ENCODE measurements around the gene AQP6.

Gene AQP6

GRCh38 chr12:49972641-49973360, at the start of gene AQP6:
Gene AQP6, plus strand, starts transcription at chr12:49972947. Its CDS starts 227 bp downstream, at chr12:49973174.
- DNase-seq (ENCODE audit: low spot score): no peak
- no peak for FAIRE-seq

- no peak for DNase-seq (ENCODE audit: low spot score)
- FAIRE-seq: no peak
Measured at GRCh38 chr12:49923035-49923644, 49.6 kb upstream of the AQP6 start.

GRCh38 chr12:49923880-49924556, 48.7 kb upstream of the AQP6 start:
- no peak for DNase-seq (ENCODE audit: low spot score)

GRCh38 chr12:49924628-49925246, 48.0 kb upstream of the AQP6 start:
- FAIRE-seq (no peak), DNase-seq (ENCODE audit: low spot score) (no peak)

More at GRCh38 chr12:49923880-49924556, 48.7 kb upstream of the AQP6 start:
- FAIRE-seq: no peak

GRCh38 chr12:49925433-49926204, 47.1 kb upstream of the AQP6 start:
- FAIRE-seq (peak; percentile 90), DNase-seq (ENCODE audit: low spot score) (no peak)

GRCh38 chr12:49928471-49928870, 44.3 kb upstream of the AQP6 start:
- FAIRE-seq (no peak), DNase-seq (ENCODE audit: low spot score) (no peak)

- DNase-seq (ENCODE audit: low spot score) (no peak), FAIRE-seq (no peak)
Measured at GRCh38 chr12:49929581-49929980, 43.2 kb upstream of the AQP6 start.

GRCh38 chr12:49930515-49931288, 42.0 kb upstream of the AQP6 start:
- DNase-seq (ENCODE audit: low spot score): no peak

GRCh38 chr12:49932023-49932422, 40.7 kb upstream of the AQP6 start:
- no peak for FAIRE-seq
- DNase-seq (ENCODE audit: low spot score): no peak

More at GRCh38 chr12:49930515-49931288, 42.0 kb upstream of the AQP6 start:
- no peak for FAIRE-seq

GRCh38 chr12:49932533-49933130, 40.1 kb upstream of the AQP6 start:
- FAIRE-seq: no peak
- no peak for DNase-seq (ENCODE audit: low spot score)

- DNase-seq (ENCODE audit: low spot score): no peak
- FAIRE-seq: no peak
Measured at GRCh38 chr12:49933796-49934195, 39.0 kb upstream of the AQP6 start.

GRCh38 chr12:49934505-49934904, 38.2 kb upstream of the AQP6 start:
- DNase-seq (ENCODE audit: low spot score) (no peak), FAIRE-seq (no peak)

- DNase-seq (ENCODE audit: low spot score) (no peak), FAIRE-seq (no peak)
Measured at GRCh38 chr12:49936925-49937324, 35.8 kb upstream of the AQP6 start.

- FAIRE-seq (no peak), DNase-seq (ENCODE audit: low spot score) (no peak)
Measured at GRCh38 chr12:49937639-49938300, 35.0 kb upstream of the AQP6 start.

- FAIRE-seq (no peak), DNase-seq (ENCODE audit: low spot score) (no peak)
Measured at GRCh38 chr12:49939307-49939706, 33.4 kb upstream of the AQP6 start.

GRCh38 chr12:49939707-49940106, 33.0 kb upstream of the AQP6 start:
- no peak for FAIRE-seq

GRCh38 chr12:49941556-49942511, 30.9 kb upstream of the AQP6 start:
- DNase-seq (ENCODE audit: low spot score) (no peak), FAIRE-seq (no peak)

More at GRCh38 chr12:49939707-49940106, 33.0 kb upstream of the AQP6 start:
- no peak for DNase-seq (ENCODE audit: low spot score)

- FAIRE-seq (no peak), DNase-seq (ENCODE audit: low spot score) (no peak)
Measured at GRCh38 chr12:49942512-49942893, 30.2 kb upstream of the AQP6 start.
